A549 (cell line): Measurements from ENCODE around the gene TMEM250.

Experiments used
- KDM5A ChIP-seq: fragments of 200-600 bp; sonication (generic); IDR thresholded peaks from 2 replicates; pipeline ENCODE4 v1.6.1; 2016; ENCODE audit warnings: antibody characterized with exemption, mild to moderate bottlenecking
- POLR2A ChIP-seq: IDR thresholded peaks from 2 replicates; pipeline ENCODE4 v1.6.1; 2012; ENCODE audit warnings: mild to moderate bottlenecking, low read length
- RAD21 ChIP-seq, 2 experiments: fragments of >200 bp in 1 of 2; sonication (Bioruptor Twin) in 1 of 2; formaldehyde crosslinking in 1 of 2; IDR thresholded peaks in 1 of 2; conservative IDR thresholded peaks in 1 of 2; 2 replicates in 1 of 2; 3 replicates in 1 of 2; pipeline ENCODE4 v1.6.1; 2012 to 2018; ENCODE audit warnings: inconsistent platforms in 1 of 2
- RNF2 ChIP-seq: fragments of 200-600 bp; sonication (generic); IDR thresholded peaks from 2 replicates; pipeline ENCODE4 v1.6.1; 2016; ENCODE audit warnings: low read depth, mild to moderate bottlenecking, antibody characterized with exemption, moderate library complexity, borderline replicate concordance
- SREBF2 ChIP-seq: fragments of 450-650 bp; IDR thresholded peaks from 2 replicates; pipeline ENCODE4 v1.6.1; 2014; ENCODE audit warnings: mild to moderate bottlenecking, moderate library complexity
- ZNF302 ChIP-seq: fragments of 250-450 bp; sonication (Bioruptor Pico); IDR thresholded peaks from 2 replicates; pipeline ENCODE4 v1.9.0; 2021; ENCODE audit warnings: inconsistent platforms, mild to moderate bottlenecking, moderate library complexity
- TF ChIP-seq, protein P1 (sequence below): fragments of >200 bp; sonication (Bioruptor Twin); formaldehyde crosslinking; IDR thresholded peaks from 3 replicates; pipeline ENCODE4 v1.5.1; 2016

DNA sequence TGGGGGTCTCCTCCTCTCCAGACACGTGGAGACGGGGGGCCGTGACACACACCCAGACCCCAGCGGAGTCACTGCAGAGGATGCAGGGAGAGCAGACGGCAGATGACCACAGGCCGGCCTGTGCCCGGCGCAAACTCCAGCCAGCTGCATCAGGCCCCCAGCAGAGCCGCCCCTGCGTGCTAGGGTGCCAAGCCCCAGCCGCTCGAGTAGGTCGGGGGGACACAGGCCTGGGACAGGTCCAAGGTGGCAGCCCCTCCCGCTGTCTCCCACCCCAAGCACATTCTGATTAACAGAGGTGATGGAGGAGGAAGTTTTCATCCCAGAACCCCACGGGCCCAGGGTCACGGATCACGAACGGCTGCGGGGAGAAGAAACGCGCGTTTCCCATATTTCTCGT, 38.0 kb downstream of the TMEM250 start:
- TF ChIP-seq KDM5A = no peak
- TF ChIP-seq, protein P1, sequence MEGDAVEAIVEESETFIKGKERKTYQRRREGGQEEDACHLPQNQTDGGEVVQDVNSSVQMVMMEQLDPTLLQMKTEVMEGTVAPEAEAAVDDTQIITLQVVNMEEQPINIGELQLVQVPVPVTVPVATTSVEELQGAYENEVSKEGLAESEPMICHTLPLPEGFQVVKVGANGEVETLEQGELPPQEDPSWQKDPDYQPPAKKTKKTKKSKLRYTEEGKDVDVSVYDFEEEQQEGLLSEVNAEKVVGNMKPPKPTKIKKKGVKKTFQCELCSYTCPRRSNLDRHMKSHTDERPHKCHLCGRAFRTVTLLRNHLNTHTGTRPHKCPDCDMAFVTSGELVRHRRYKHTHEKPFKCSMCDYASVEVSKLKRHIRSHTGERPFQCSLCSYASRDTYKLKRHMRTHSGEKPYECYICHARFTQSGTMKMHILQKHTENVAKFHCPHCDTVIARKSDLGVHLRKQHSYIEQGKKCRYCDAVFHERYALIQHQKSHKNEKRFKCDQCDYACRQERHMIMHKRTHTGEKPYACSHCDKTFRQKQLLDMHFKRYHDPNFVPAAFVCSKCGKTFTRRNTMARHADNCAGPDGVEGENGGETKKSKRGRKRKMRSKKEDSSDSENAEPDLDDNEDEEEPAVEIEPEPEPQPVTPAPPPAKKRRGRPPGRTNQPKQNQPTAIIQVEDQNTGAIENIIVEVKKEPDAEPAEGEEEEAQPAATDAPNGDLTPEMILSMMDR = no peak
- TF ChIP-seq POLR2A = no peak
- TF ChIP-seq RAD21 (conservative IDR thresholded peaks at IDR 0.05 in 1 of 2, IDR thresholded peaks at IDR 0.05 in 1 of 2) = no peak
- TF ChIP-seq SREBF2 = no peak
- no peak for TF ChIP-seq RNF2
- no peak for TF ChIP-seq ZNF302 (CRISPR knock-in tag)
